ENCODE data around the gene LEFTY2. TPM values are rescaled to one million over a fixed set of nuclear protein-coding genes. Genes with fewer than 3 reads are reported as not detected.

Gene LEFTY2
- total RNA-seq, 1 donor from 2014 or later, result not detected

Other genes starting within 250 kb of the LEFTY2 start
- gene SRP9, start 163.4 kb downstream of the LEFTY2 start, total RNA-seq, result 230 and 233 TPM in 2 replicates
- 1.0 and 1.6 TPM in 2 replicates for gene EPHX1, start 131.1 kb downstream of the LEFTY2 start, total RNA-seq
- 20.4 and 23.4 TPM in 2 replicates for gene TMEM63A, start 58.8 kb downstream of the LEFTY2 start, total RNA-seq
- gene LEFTY1, start 52.1 kb downstream of the LEFTY2 start, total RNA-seq, result 0.12 TPM in 1 of 2 replicates, not detected in the other
- gene PYCR2, start 17.0 kb downstream of the LEFTY2 start, total RNA-seq, result 137 and 145 TPM in 2 replicates
- 28.2 and 28.4 TPM in 2 replicates for gene SDE2, start 58.1 kb upstream of the LEFTY2 start, total RNA-seq
- gene H3-3A, start 121.5 kb upstream of the LEFTY2 start, total RNA-seq, result 416 and 426 TPM in 2 replicates
- gene ACBD3, start 245.5 kb upstream of the LEFTY2 start, total RNA-seq, result 23.6 and 26.0 TPM in 2 replicates

Data from activated T-helper 1 cell treated with anti-CD3 and anti-CD28 coated beads, Interleukin-12 subunit alpha, Interleukin-12 subunit beta, Interleukin-2, Interleukin-4 antibody, amounts not matched to agents 30 ng/mL and 10 ng/mL and 1 ng/mL, durations not matched to agents 14 hours and 24 hours and 36 hours (primary cell).